Suprapubic skin (tissue), 4 donors: ENCODE results near the gene APLF.

Source experiments
- EP300 ChIP-seq: sonication (generic); formaldehyde crosslinking; IDR thresholded peaks from one replicate; pipeline ENCODE4 v1.6.1; 2017; ENCODE audit warnings: antibody characterized with exemption
- POLR2AphosphoS5 ChIP-seq, 3 donors: sonication (generic); formaldehyde crosslinking; IDR thresholded peaks; one replicate each; pipeline ENCODE4 v1.6.1; 2017; ENCODE audit warnings: antibody characterized with exemption in 3 of 3

- TF ChIP-seq POLR2AphosphoS5 (IDR thresholded peaks at IDR 0.05) (no peak), EP300 (no peak)
Observed at GRCh38 chr2:68594674-68595492, 127.5 kb downstream of the APLF start.
